ENCODE measurements around the gene PRTFDC1. TPM values are rescaled to one million over a fixed set of nuclear protein-coding genes. Genes with fewer than 3 reads are reported as not detected.

PRTFDC1 gene
- total RNA-seq, 1 donor from 2014 or later = 9.1 TPM

DNA sequence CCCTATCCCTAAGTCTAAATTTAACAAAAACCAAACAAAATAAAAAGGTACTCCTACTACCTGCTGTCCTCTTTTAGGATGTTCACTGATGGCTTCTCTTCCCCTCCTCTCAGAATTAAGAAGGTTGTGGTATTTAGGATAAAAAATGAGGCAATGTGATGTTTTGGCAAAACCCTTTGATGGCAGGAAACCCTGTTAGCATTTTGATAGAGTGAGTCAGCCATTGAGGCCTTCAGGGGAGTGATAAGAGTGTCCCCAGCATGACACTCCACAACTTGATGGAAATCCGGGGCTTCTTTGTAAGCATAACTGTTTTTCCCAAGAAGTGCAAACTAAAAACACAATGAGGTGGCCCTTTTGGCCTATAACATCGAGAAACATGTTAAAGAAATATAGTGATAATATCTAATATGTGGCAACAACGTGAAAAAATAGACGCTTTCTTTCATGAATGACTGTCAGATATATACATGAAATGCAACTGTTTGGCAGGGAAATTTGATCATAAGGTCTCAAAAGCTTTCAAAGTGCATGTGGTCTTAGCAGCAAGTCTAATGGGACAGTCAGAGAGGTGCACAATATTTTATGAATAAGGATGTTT, 55.0 kb downstream of the PRTFDC1 start:
- H3K27ac Mint-ChIP-seq (ENCODE audit: unreplicated experiment) = peak overlapping the region; percentile 35
- Histone ChIP-seq H3K4me2 (ENCODE audit: low read length) (peak overlapping the region; percentile 22), H3K9me3 (ENCODE audit: insufficient read depth, low read depth, low read length) (no peaks in the 10 kb centered on the region), H3K4me3 (ENCODE audit: insufficient read depth, low read depth, low read length) (no peak overlapping the region), H3K4me1 (ENCODE audit: insufficient read depth, low read length) (peaks cover 38% of the 10 kb centered on the region), H3K36me3 (ENCODE audit: insufficient read depth, low read length) (no peaks in the 10 kb centered on the region), H3K27ac (ENCODE audit: low read depth, low read length) (no peak overlapping the region), H3K27me3 (ENCODE audit: insufficient read depth, low read length) (no peaks in the 10 kb centered on the region), H3K79me2 (ENCODE audit: insufficient read depth, low read length) (no peaks in the 10 kb centered on the region), H3K9ac (ENCODE audit: low read length) (no peak overlapping the region), H2AFZ (ENCODE audit: low read depth, low read length) (no peak overlapping the region), H4K20me1 (ENCODE audit: insufficient read depth, low read length) (no peaks in the 10 kb centered on the region)
- peaks cover 41% of the 10 kb centered on the region for H3K4me1 Mint-ChIP-seq (ENCODE audit: low read depth, unreplicated experiment)
- H3K4me3 Mint-ChIP-seq (ENCODE audit: unreplicated experiment) = no peak overlapping the region
- no peaks in the 10 kb centered on the region for H3K36me3 Mint-ChIP-seq (ENCODE audit: low read depth, unreplicated experiment)
- DNase-seq (ENCODE audit: low read depth) = peak; percentile 79
- FAIRE-seq = no peak
- H3K27me3 Mint-ChIP-seq (ENCODE audit: low read depth, unreplicated experiment) = no peaks in the 10 kb centered on the region
- TF ChIP-seq, protein P1, sequence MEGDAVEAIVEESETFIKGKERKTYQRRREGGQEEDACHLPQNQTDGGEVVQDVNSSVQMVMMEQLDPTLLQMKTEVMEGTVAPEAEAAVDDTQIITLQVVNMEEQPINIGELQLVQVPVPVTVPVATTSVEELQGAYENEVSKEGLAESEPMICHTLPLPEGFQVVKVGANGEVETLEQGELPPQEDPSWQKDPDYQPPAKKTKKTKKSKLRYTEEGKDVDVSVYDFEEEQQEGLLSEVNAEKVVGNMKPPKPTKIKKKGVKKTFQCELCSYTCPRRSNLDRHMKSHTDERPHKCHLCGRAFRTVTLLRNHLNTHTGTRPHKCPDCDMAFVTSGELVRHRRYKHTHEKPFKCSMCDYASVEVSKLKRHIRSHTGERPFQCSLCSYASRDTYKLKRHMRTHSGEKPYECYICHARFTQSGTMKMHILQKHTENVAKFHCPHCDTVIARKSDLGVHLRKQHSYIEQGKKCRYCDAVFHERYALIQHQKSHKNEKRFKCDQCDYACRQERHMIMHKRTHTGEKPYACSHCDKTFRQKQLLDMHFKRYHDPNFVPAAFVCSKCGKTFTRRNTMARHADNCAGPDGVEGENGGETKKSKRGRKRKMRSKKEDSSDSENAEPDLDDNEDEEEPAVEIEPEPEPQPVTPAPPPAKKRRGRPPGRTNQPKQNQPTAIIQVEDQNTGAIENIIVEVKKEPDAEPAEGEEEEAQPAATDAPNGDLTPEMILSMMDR (IDR thresholded peaks at IDR 0.05; ENCODE audit: insufficient read depth, low read depth, low read length) = no peak
- TF ChIP-seq EZH2 (IDR thresholded peaks at IDR 0.05; ENCODE audit: insufficient read depth, low read length) = no peak
- peaks cover 2% of the 10 kb centered on the region for H3K9me3 Mint-ChIP-seq (ENCODE audit: unreplicated experiment)

GRCh38 chr10:24894728-24895127, 57.7 kb downstream of the PRTFDC1 start:
- no peak for FAIRE-seq

More at GRCh38 chr10:24894728-24895127, 57.7 kb downstream of the PRTFDC1 start:
- no peak overlapping the region for H3K4me3 ChIP-seq (ENCODE audit: insufficient read depth, low read depth, low read length)
- Mint-ChIP-seq H3K27ac (ENCODE audit: unreplicated experiment) (peak overlapping the region; percentile 90), H3K36me3 (ENCODE audit: low read depth, unreplicated experiment) (no peaks in the 10 kb centered on the region), H3K4me1 (ENCODE audit: low read depth, unreplicated experiment) (peaks cover 38% of the 10 kb centered on the region), H3K4me3 (ENCODE audit: unreplicated experiment) (peak overlapping the region; percentile 62), H3K27me3 (ENCODE audit: low read depth, unreplicated experiment) (no peaks in the 10 kb centered on the region), H3K9me3 (ENCODE audit: unreplicated experiment) (peaks cover 2% of the 10 kb centered on the region)
- no peaks in the 10 kb centered on the region for H4K20me1 ChIP-seq (ENCODE audit: insufficient read depth, low read length)
- no peaks in the 10 kb centered on the region for H3K36me3 ChIP-seq (ENCODE audit: insufficient read depth, low read length)
- H3K9me3 ChIP-seq (ENCODE audit: insufficient read depth, low read depth, low read length) = no peaks in the 10 kb centered on the region
- no peak for DNase-seq (ENCODE audit: low read depth)
- no peaks in the 10 kb centered on the region for H3K27me3 ChIP-seq (ENCODE audit: insufficient read depth, low read length)
- H3K9ac ChIP-seq (ENCODE audit: low read length) = peak overlapping the region; percentile 35
- H2AFZ ChIP-seq (ENCODE audit: low read depth, low read length) = no peak overlapping the region
- no peaks in the 10 kb centered on the region for H3K79me2 ChIP-seq (ENCODE audit: insufficient read depth, low read length)
- peak overlapping the region; percentile 39 for H3K27ac ChIP-seq (ENCODE audit: low read depth, low read length)
- TF ChIP-seq, protein P1 (IDR thresholded peaks at IDR 0.05; ENCODE audit: insufficient read depth, low read depth, low read length) = no peak
- TF ChIP-seq EZH2 (IDR thresholded peaks at IDR 0.05; ENCODE audit: insufficient read depth, low read length) = no peak
- peak overlapping the region; percentile 45 for H3K4me2 ChIP-seq (ENCODE audit: low read length)
- peaks cover 41% of the 10 kb centered on the region for H3K4me1 ChIP-seq (ENCODE audit: insufficient read depth, low read length)
